ENCODE results near the gene TMCO4. TPM values are rescaled to one million over a fixed set of nuclear protein-coding genes. Genes with fewer than 3 reads are reported as not detected.
"Not testable (repeated sequence)": the region's sequence is repeated elsewhere in the genome, so short reads cannot be mapped to it uniquely, and the experiment has no call there.

Gene TMCO4
- total RNA-seq (2021) = 7.2 to 9.3 TPM (median 7.5 TPM) in 3 replicates
- Bru-seq, nascent RNA = percentile 47 among the genes with signal in this experiment
- long read RNA-seq, experiment 1, partial matches to known transcripts = 28 of 46 reads
- long read RNA-seq, experiment 1, other reads (novel, unspliced or antisense) = 18 of 46 reads
- long read RNA-seq, experiment 2, partial matches to known transcripts = 4 of 7 reads
- long read RNA-seq, experiment 2, other reads (novel, unspliced or antisense) = 3 of 7 reads
- long read RNA-seq, experiment 3, partial matches to known transcripts = 2 of 3 reads
- long read RNA-seq, experiment 3, other reads (novel, unspliced or antisense) = 1 of 3 reads

- peaks cover 34% of the 10 kb centered on the region for H3K27me3 Mint-ChIP-seq (ENCODE audit: low read depth)
- H3K27ac Mint-ChIP-seq = no peak within 1 kb of the TSS
- peak within 1 kb of the TSS; percentile 65 for H3K4me3 Mint-ChIP-seq
- DNase-seq (ENCODE audit: low spot score) = peak; percentile 44
- CTCF ChIA-PET = interaction anchor here (0.5 to 1.5 kb wide), 3 partner anchors 12 to 34 kb away, joined by 3 to 6 read pairs (median 3); no protein-coding TSS in a partner anchor
- H3K9me3 Mint-ChIP-seq = no peaks in the 10 kb centered on the region
- POLR2A ChIA-PET = no interaction called here
- H3K4me1 Mint-ChIP-seq = peaks cover 33% of the 10 kb centered on the region
- TF ChIP-seq SP1 (CRISPR knock-in tag; conservative IDR thresholded peaks at IDR 0.05) (peak; percentile 41; the same call in 1 of the 2 replicates), ZNF423 (CRISPR knock-in tag; IDR thresholded peaks at IDR 0.05) (peak; percentile 64; the same call in 1 of the 2 replicates)
- TF ChIP-seq, protein P1, sequence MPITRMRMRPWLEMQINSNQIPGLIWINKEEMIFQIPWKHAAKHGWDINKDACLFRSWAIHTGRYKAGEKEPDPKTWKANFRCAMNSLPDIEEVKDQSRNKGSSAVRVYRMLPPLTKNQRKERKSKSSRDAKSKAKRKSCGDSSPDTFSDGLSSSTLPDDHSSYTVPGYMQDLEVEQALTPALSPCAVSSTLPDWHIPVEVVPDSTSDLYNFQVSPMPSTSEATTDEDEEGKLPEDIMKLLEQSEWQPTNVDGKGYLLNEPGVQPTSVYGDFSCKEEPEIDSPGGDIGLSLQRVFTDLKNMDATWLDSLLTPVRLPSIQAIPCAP (CRISPR knock-in tag; IDR thresholded peaks at IDR 0.05) = no peak
- ATAC-seq = peak; percentile 46
- H3K36me3 Mint-ChIP-seq = no peaks in the 10 kb centered on the region
These were observed at the start of gene TMCO4 for GRCh38 chr1:19799230-19800075. Gene TMCO4, minus strand, starts transcription at chr1:19799916. Its CDS starts 19,158 bp downstream, at chr1:19780758.

DNA sequence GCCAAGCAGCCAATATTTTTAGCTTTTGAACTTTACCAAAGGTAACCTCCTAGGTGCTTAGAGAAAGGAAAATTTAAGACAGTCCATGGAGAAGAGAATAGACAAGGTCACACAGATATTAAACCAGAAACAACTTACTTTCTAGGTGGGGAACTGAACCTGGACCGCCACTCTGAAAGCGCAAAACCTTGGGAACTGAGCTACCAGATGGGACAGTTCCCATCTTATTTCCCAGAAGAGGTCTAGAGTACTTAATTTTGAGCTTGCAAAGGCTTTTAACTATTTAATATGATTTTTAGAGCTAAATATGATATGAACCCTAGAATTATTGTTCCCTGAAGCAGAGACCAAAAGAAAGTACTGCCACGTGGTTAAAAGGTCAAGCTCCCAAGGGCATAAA lies 49.6 kb upstream of the TMCO4 start:
- H3K27ac Mint-ChIP-seq; ATAC-seq; H3K36me3 Mint-ChIP-seq; DNase-seq (ENCODE audit: low spot score); H3K4me3 Mint-ChIP-seq; H3K9me3 Mint-ChIP-seq: not testable (repeated sequence)
- POLR2A ChIA-PET = interaction anchor here (1.2 kb wide), 1 partner anchor 32 kb away, joined by 3 read pairs; no protein-coding TSS in a partner anchor
- Mint-ChIP-seq H3K27me3 (ENCODE audit: low read depth) (peaks cover 25% of the 10 kb centered on the region), H3K4me1 (peaks cover 15% of the 10 kb centered on the region)
- CTCF ChIA-PET = interaction anchor here (0.7 to 0.9 kb wide), 2 partner anchors 33 to 145 kb away, joined by 3 read pairs; partner anchors contain the start of gene OTUD3

- POLR2A ChIA-PET; H3K36me3 Mint-ChIP-seq; H3K4me3 Mint-ChIP-seq; ATAC-seq; H3K27ac Mint-ChIP-seq; DNase-seq (ENCODE audit: low spot score); H3K9me3 Mint-ChIP-seq; CTCF ChIA-PET: not testable (repeated sequence)
- H3K27me3 Mint-ChIP-seq (ENCODE audit: low read depth) = peaks cover 25% of the 10 kb centered on the region
- H3K4me1 Mint-ChIP-seq = peaks cover 15% of the 10 kb centered on the region
These were observed 47.6 kb upstream of the TMCO4 start for GRCh38 chr1:19847334-19847733.

DNA sequence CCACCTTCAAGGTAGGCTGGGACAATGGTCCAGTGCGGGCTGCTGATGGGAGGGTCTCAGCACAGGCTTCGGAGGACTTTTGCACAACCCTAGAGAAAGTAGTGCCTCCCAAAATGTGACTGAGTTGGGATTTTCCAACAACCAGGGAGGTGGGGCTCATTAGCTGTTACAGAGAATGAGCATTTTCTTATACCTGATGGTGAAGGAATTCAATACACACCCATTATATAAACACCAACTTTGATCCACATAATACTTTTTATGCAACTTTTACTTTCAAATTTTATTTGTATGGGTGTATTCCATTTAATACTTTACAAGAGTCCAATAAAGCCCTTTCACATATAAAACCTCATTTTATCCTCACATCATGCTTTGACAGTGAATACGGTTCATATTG lies 46.6 kb upstream of the TMCO4 start:
- H3K27ac Mint-ChIP-seq = no peak overlapping the region
- peaks cover 15% of the 10 kb centered on the region for H3K4me1 Mint-ChIP-seq
- no peaks in the 10 kb centered on the region for H3K36me3 Mint-ChIP-seq
- DNase-seq (ENCODE audit: low spot score) (no peak), ATAC-seq (no peak)
- no peak for TF ChIP-seq ZNF423 (CRISPR knock-in tag; IDR thresholded peaks at IDR 0.05)
- TF ChIP-seq IRF2 (CRISPR knock-in tag; IDR thresholded peaks at IDR 0.05; ENCODE audit: borderline replicate concordance, low read depth) = no peak
- TF ChIP-seq ZNF263 (CRISPR knock-in tag; IDR thresholded peaks at IDR 0.05; ENCODE audit: low read depth) = no peak
- TF ChIP-seq ZNF671 (CRISPR knock-in tag; IDR thresholded peaks at IDR 0.05) = no peak
- no peak overlapping the region for H3K4me3 Mint-ChIP-seq
- ChIA-PET POLR2A (no interaction called here), CTCF (interaction anchor here (0.9 to 1.5 kb wide), 4 partner anchors 35 to 142 kb away, joined by 3 to 4 read pairs (median 3); partner anchors contain the start of gene OTUD3)
- H3K27me3 Mint-ChIP-seq (ENCODE audit: low read depth) = peaks cover 16% of the 10 kb centered on the region
- no peaks in the 10 kb centered on the region for H3K9me3 Mint-ChIP-seq

DNA sequence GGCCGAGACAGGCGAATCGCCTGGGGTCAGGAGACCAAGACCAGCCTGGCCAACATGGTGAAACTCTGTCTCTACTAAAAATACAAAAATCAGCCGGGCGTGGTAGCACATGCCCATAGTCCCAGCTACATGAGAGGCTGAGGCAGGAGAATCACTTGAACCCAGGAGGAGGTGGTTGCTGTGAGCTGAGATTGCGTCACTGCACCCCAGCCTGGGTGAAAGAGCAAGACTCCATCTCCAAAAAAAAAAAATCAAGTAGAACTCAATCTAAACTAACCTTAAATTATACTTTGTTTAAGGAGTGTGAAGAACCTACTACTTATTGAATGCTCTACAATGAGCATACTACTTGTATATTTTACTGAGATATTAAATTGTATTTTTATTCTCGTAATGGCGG lies 45.8 kb upstream of the TMCO4 start:
- Mint-ChIP-seq H3K27ac (no peak overlapping the region), H3K27me3 (ENCODE audit: low read depth) (peaks cover 12% of the 10 kb centered on the region), H3K9me3 (no peaks in the 10 kb centered on the region), H3K4me3 (no peak overlapping the region), H3K4me1 (peaks cover 15% of the 10 kb centered on the region), H3K36me3 (no peaks in the 10 kb centered on the region)
- ChIA-PET CTCF (interaction anchor here (0.9 to 1.5 kb wide), 5 partner anchors 37 to 141 kb away, joined by 3 to 6 read pairs (median 3); partner anchors contain the start of gene OTUD3), POLR2A (no interaction called here)
- DNase-seq (ENCODE audit: low spot score) (no peak), ATAC-seq (no peak)
- TF ChIP-seq STAT6 (CRISPR knock-in tag; conservative IDR thresholded peaks at IDR 0.05; ENCODE audit: low read depth) (no peak), ETV6 (CRISPR knock-in tag; IDR thresholded peaks at IDR 0.05) (no peak), CBFB (CRISPR knock-in tag; IDR thresholded peaks at IDR 0.05; ENCODE audit: low read depth) (no peak), TCF7 (CRISPR knock-in tag; IDR thresholded peaks at IDR 0.05; ENCODE audit: low read depth) (no peak), NR2C2 (CRISPR knock-in tag; IDR thresholded peaks at IDR 0.05) (no peak), ZNF423 (CRISPR knock-in tag; IDR thresholded peaks at IDR 0.05) (no peak), NFE2L1 (CRISPR knock-in tag; IDR thresholded peaks at IDR 0.05) (no peak), SP1 (CRISPR knock-in tag; conservative IDR thresholded peaks at IDR 0.05) (no peak), ZNF425 (CRISPR knock-in tag; conservative IDR thresholded peaks at IDR 0.05) (no peak), NFATC4 (CRISPR knock-in tag; IDR thresholded peaks at IDR 0.05) (no peak)
- TF ChIP-seq, protein P2, sequence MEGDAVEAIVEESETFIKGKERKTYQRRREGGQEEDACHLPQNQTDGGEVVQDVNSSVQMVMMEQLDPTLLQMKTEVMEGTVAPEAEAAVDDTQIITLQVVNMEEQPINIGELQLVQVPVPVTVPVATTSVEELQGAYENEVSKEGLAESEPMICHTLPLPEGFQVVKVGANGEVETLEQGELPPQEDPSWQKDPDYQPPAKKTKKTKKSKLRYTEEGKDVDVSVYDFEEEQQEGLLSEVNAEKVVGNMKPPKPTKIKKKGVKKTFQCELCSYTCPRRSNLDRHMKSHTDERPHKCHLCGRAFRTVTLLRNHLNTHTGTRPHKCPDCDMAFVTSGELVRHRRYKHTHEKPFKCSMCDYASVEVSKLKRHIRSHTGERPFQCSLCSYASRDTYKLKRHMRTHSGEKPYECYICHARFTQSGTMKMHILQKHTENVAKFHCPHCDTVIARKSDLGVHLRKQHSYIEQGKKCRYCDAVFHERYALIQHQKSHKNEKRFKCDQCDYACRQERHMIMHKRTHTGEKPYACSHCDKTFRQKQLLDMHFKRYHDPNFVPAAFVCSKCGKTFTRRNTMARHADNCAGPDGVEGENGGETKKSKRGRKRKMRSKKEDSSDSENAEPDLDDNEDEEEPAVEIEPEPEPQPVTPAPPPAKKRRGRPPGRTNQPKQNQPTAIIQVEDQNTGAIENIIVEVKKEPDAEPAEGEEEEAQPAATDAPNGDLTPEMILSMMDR (IDR thresholded peaks at IDR 0.05) = no peak
